Measurements from ENCODE around the gene CBARP. TPM values are rescaled to one million over a fixed set of nuclear protein-coding genes. Genes with fewer than 3 reads are reported as not detected.
A peak's percentile ranks its signal among the peaks of the same experiment; 100 is the strongest.

The CBARP gene
- total and polyA plus RNA-seq, 9 of the 15 experiments (the other 6 are each of a cell fraction or from before 2014, with no cell fraction given), result 0.03 to 8.9 (median 1.2) TPM; not detected in 1

GRCh38 chr19:1274852-1275259 is 37.1 kb upstream of the CBARP start (continued):
- TF ChIP-seq USF2 (CRISPR knock-in tag; IDR thresholded peaks at IDR 0.05), result no peak
- TF ChIP-seq HDAC1 (IDR thresholded peaks at IDR 0.05), result no peak
- no peak for TF ChIP-seq ZNF143 (CRISPR knock-in tag; IDR thresholded peaks at IDR 0.05)
- TF ChIP-seq CREBBP (IDR thresholded peaks at IDR 0.05; ENCODE audit: low read depth, low read length), result no peak
- peak; percentile 73; the same call in 1 of the 2 replicates for TF ChIP-seq ZNF592 (IDR thresholded peaks at IDR 0.05)
- no peak for TF ChIP-seq ETS1 (conservative IDR thresholded peaks at IDR 0.05; ENCODE audit: control insufficient read depth, low read depth, low read length)
- no peak for TF ChIP-seq SFPQ (IDR thresholded peaks at IDR 0.05; ENCODE audit: low read depth, low read length)
- no peak; the same call in 1 of the 2 replicates for TF ChIP-seq RUNX1 (IDR thresholded peaks at IDR 0.05; ENCODE audit: low read depth)
- no peak for TF ChIP-seq TARDBP (IDR thresholded peaks at IDR 0.05)
- no peak for TF ChIP-seq ZNF165 (CRISPR knock-in tag; IDR thresholded peaks at IDR 0.05; ENCODE audit: borderline replicate concordance)
- TF ChIP-seq KDM5B (IDR thresholded peaks at IDR 0.05; ENCODE audit: insufficient replicate concordance, low read depth, low read length), result no peak
- no peak for TF ChIP-seq RB1 (IDR thresholded peaks at IDR 0.05; ENCODE audit: low read depth)
- no peak for TF ChIP-seq GTF2A2 (tag; IDR thresholded peaks at IDR 0.05)
- TF ChIP-seq MCM7 (IDR thresholded peaks at IDR 0.05), result no peak
- no peak for TF ChIP-seq CTCFL (IDR thresholded peaks at IDR 0.05; ENCODE audit: borderline replicate concordance, insufficient read depth, low read depth, low read length, poor library complexity, severe bottlenecking)
- no peak for TF ChIP-seq MECOM (CRISPR knock-in tag; IDR thresholded peaks at IDR 0.05)
- TF ChIP-seq ZBTB1 (CRISPR knock-in tag; IDR thresholded peaks at IDR 0.05; ENCODE audit: borderline replicate concordance, low read depth), result no peak; the same call in 1 of the 2 replicates
- TF ChIP-seq FOXJ3 (CRISPR knock-in tag; IDR thresholded peaks at IDR 0.05), result no peak
- no peak for TF ChIP-seq KHSRP (IDR thresholded peaks at IDR 0.05)

Data from K562 (cell line).